ENCODE measurements around the gene ARHGAP22. TPM values are rescaled to one million over a fixed set of nuclear protein-coding genes. Genes with fewer than 3 reads are reported as not detected.
A peak's percentile ranks its signal among the peaks of the same experiment; 100 is the strongest.

ARHGAP22 gene
- polyA plus RNA-seq, 1 of the 3 experiments (the other 2 are of a cell fraction) = 12.4 TPM

GRCh38 chr10:48496831-48497779 lies 107.8 kb downstream of the ARHGAP22 start:
- no peak overlapping the region for H3K9ac ChIP-seq
- CTCF ChIA-PET = interaction anchor here (0.8 to 1.6 kb wide), 3 partner anchors 9 to 159 kb away, joined by 3 to 5 read pairs (median 3); no protein-coding TSS in a partner anchor
- peak overlapping the region; percentile 23 to 57; a peak in 3 of 4 replicates for H3K27ac ChIP-seq (ENCODE audit: low read depth in 2 of 2, low read length in 1 of 2)
- H2AFZ ChIP-seq (ENCODE audit: low read depth) = no peak overlapping the region
- no peak for DNase-seq
- POLR2A ChIA-PET = no interaction called here
- peak overlapping the region; percentile 57; the same call in 1 of the 2 replicates for H3K4me2 ChIP-seq
- no peaks in the 10 kb centered on the region for H3K27me3 ChIP-seq (ENCODE audit: insufficient read depth)
- H3K4me1 ChIP-seq (ENCODE audit: control insufficient read depth in 1 of 2, insufficient read depth in 2 of 2, low read depth in 1 of 2, low read length in 1 of 2) = peaks cover 18 to 20% of the 10 kb centered on the region in 2 experiments; a peak in 2 of 4 replicates
- H3K9me2 ChIP-seq = no peaks in the 10 kb centered on the region
- H4K20me1 ChIP-seq (ENCODE audit: insufficient read depth) = peaks cover 45% of the 10 kb centered on the region; the same call in 1 of the 2 replicates
- 62% methylated on average over 8 of the region's 12 CpGs for WGBS (ENCODE audit: low lambda C conversion rate)
- H3K36me3 ChIP-seq (replicated peaks in 1 of 2; ENCODE audit: control insufficient read depth in 1 of 2, insufficient read depth in 2 of 2, low read length in 1 of 2) = peaks cover 0 to 6% of the 10 kb centered on the region in 2 experiments
- H3K4me3 ChIP-seq (ENCODE audit: low read depth in 2 of 2, low read length in 1 of 2) = no peak overlapping the region
- TF ChIP-seq NRF1 (IDR thresholded peaks at IDR 0.05; ENCODE audit: low read depth, low read length) (no peak), TCF12 (IDR thresholded peaks at IDR 0.05) (0 out of 2 replicates have a peak, but pooled peaks have one; percentile 7), USF1 (IDR thresholded peaks at IDR 0.05; ENCODE audit: borderline replicate concordance, low read depth) (no peak), JUND (IDR thresholded peaks at IDR 0.05) (peak; percentile 53), MAX (IDR thresholded peaks at IDR 0.05; ENCODE audit: low read depth) (no peak), FOXJ3 (CRISPR knock-in tag; IDR thresholded peaks at IDR 0.05) (no peak), ZBTB33 (IDR thresholded peaks at IDR 0.05; ENCODE audit: borderline replicate concordance, low read depth) (no peak), FOSL2 (IDR thresholded peaks at IDR 0.05; ENCODE audit: borderline replicate concordance, low read depth) (peak; percentile 79), YY1 (IDR thresholded peaks at IDR 0.05; ENCODE audit: low read depth) (no peak)
- no peaks in the 10 kb centered on the region for H3K9me3 ChIP-seq
- H3K79me2 ChIP-seq (ENCODE audit: insufficient read depth) = peaks cover 88% of the 10 kb centered on the region
- peaks cover 4% of the 10 kb centered on the region for H3F3A ChIP-seq (replicated peaks; ENCODE audit: insufficient read depth)

- H3K9ac ChIP-seq = no peak overlapping the region
- no peaks in the 10 kb centered on the region for H3K27me3 ChIP-seq (ENCODE audit: insufficient read depth)
- no peaks in the 10 kb centered on the region for H3K9me2 ChIP-seq
- no peak for DNase-seq
- no peak overlapping the region for H3K27ac ChIP-seq (ENCODE audit: low read depth in 2 of 2, low read length in 1 of 2)
- peaks cover 18 to 20% of the 10 kb centered on the region in 2 experiments; a peak in 2 of 4 replicates for H3K4me1 ChIP-seq (ENCODE audit: control insufficient read depth in 1 of 2, insufficient read depth in 2 of 2, low read depth in 1 of 2, low read length in 1 of 2)
- H3K4me3 ChIP-seq (ENCODE audit: low read depth in 2 of 2, low read length in 1 of 2) = no peak overlapping the region
- ChIA-PET POLR2A (no interaction called here), CTCF (interaction anchor here (1.5 to 2.1 kb wide), 2 partner anchors 10 to 160 kb away, joined by 3 to 9 read pairs; no protein-coding TSS in a partner anchor)
- H3K4me2 ChIP-seq = peak overlapping the region; percentile 57; the same call in 1 of the 2 replicates
- peaks cover 0 to 6% of the 10 kb centered on the region in 2 experiments for H3K36me3 ChIP-seq (replicated peaks in 1 of 2; ENCODE audit: control insufficient read depth in 1 of 2, insufficient read depth in 2 of 2, low read length in 1 of 2)
- peaks cover 4% of the 10 kb centered on the region for H3F3A ChIP-seq (replicated peaks; ENCODE audit: insufficient read depth)
- peaks cover 42% of the 10 kb centered on the region; the same call in 1 of the 2 replicates for H4K20me1 ChIP-seq (ENCODE audit: insufficient read depth)
- H3K9me3 ChIP-seq = no peaks in the 10 kb centered on the region
- no peak for TF ChIP-seq TEAD4 (IDR thresholded peaks at IDR 0.05; ENCODE audit: borderline replicate concordance, insufficient read depth)
- TF ChIP-seq MAX (IDR thresholded peaks at IDR 0.05; ENCODE audit: low read depth) = no peak
- no peak for TF ChIP-seq FOXJ3 (CRISPR knock-in tag; IDR thresholded peaks at IDR 0.05)
- TF ChIP-seq GATA2 (CRISPR knock-in tag; IDR thresholded peaks at IDR 0.05) = no peak
- TF ChIP-seq SMC3 (IDR thresholded peaks at IDR 0.05; ENCODE audit: low read depth, low read length) = no peak
- no peak for TF ChIP-seq NFIC (IDR thresholded peaks at IDR 0.05; ENCODE audit: borderline replicate concordance)
- TF ChIP-seq CHD2 (IDR thresholded peaks at IDR 0.05; ENCODE audit: low read length, partially characterized antibody) = no peak
- H2AFZ ChIP-seq (ENCODE audit: low read depth) = no peak overlapping the region
- 97% methylated on average over 9 of the region's 10 CpGs for WGBS (ENCODE audit: low lambda C conversion rate)
- peaks cover 87% of the 10 kb centered on the region for H3K79me2 ChIP-seq (ENCODE audit: insufficient read depth)
Observed at GRCh38 chr10:48496105-48496830, 108.6 kb downstream of the ARHGAP22 start.
